Measurements from ENCODE around the gene ABCF3.
"Not testable (repeated sequence)": the region's sequence is repeated elsewhere in the genome, so short reads cannot be mapped to it uniquely, and the experiment has no call there.

ABCF3 gene

DNA sequence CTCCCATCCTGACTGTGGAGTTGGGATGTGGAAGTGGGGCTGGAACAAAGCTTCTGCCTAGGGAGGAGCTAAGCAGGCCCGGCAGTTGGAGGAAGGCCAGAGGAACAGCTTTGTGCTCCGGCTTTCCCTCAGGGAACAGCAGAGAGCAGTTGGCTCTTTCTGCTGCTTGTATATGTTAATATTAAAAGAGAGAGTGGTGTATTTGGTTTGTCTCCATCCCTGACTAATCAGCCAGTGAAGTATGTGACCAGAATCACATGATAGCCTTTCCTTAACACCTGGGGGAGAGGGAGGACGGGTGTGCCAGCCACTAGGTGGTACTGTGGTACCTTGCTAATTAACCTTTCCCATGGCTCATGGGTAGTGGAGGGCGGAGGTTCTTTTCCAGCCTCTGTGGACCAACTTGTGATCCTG, 40.9 kb upstream of the ABCF3 start:
- no peak overlapping the region for H3K56ac ChIP-seq (ENCODE audit: low read length)
- H3K4me3 ChIP-seq (ENCODE audit: low read length) = no peak overlapping the region
- no peaks in the 10 kb centered on the region for H3K27me3 ChIP-seq (ENCODE audit: insufficient read depth, low read length, poor library complexity)
- no peak overlapping the region for H2BK5ac ChIP-seq (ENCODE audit: low read length)
- H3K36me3 ChIP-seq (ENCODE audit: control insufficient read depth, insufficient read depth, low read length) = peaks cover 10% of the 10 kb centered on the region
- no peak overlapping the region for H3K18ac ChIP-seq (ENCODE audit: low read length)
- H3K4me2 ChIP-seq (ENCODE audit: low read length) = no peak overlapping the region
- no peak overlapping the region for H4K5ac ChIP-seq (ENCODE audit: low read length)
- H3K4ac ChIP-seq (ENCODE audit: low read depth, low read length) = no peak overlapping the region
- no peaks in the 10 kb centered on the region for H3K4me1 ChIP-seq (ENCODE audit: control insufficient read depth, low read depth, low read length)
- no peak overlapping the region for H2AK5ac ChIP-seq (ENCODE audit: low read length)
- H3K9ac ChIP-seq (ENCODE audit: low read length) = no peak overlapping the region
- H3K23ac ChIP-seq (ENCODE audit: low read length) = no peak overlapping the region
- peaks cover 2% of the 10 kb centered on the region for H3K79me1 ChIP-seq (ENCODE audit: low read length)
- no peak overlapping the region for H2BK15ac ChIP-seq (replicated peaks; ENCODE audit: low read depth)
- DNase-seq = peak; percentile 79
- no peak overlapping the region for H3K27ac ChIP-seq (ENCODE audit: low read depth, low read length)
- H2BK120ac ChIP-seq (ENCODE audit: low read depth, low read length) = no peak overlapping the region
- no CpG with 5 or more reads among the region's 4 CpGs for WGBS (ENCODE audit: extremely low coverage, insufficient coverage, low lambda C conversion rate)
- H3K79me2 ChIP-seq (ENCODE audit: control insufficient read depth, insufficient read depth, low read length) = no peaks in the 10 kb centered on the region
- no peak overlapping the region for H4K8ac ChIP-seq (ENCODE audit: low read depth, low read length)

DNA sequence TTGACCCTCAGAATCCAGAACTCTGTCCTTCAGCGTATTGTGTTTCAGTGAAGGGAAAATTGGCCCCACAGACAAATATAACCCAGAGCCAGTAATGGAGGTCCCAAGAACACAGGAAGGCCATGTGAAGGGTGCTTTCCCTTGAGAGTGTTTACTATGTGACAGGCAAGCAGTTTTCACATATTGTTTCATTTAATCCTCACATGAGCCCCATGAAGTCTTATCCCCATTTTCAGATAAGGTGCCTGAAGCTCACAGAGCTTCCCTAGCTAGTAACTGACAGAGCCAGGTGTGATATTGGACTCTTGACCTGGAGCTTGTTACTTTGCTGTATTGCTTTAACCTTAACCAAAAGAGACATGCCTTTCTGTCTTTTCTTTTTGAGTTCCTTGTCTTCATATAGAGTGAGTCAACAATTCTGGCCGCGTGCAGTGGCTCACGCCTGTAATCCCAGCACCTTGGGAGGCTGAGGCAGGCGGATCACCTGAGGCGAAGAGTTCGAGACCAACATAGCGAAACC, 40.2 kb upstream of the ABCF3 start:
- Histone ChIP-seq H2BK5ac (ENCODE audit: low read length) (no peak overlapping the region), H2AK5ac (ENCODE audit: low read length) (no peak overlapping the region), H3K4me1 (ENCODE audit: control insufficient read depth, low read depth, low read length) (no peaks in the 10 kb centered on the region), H3K36me3 (ENCODE audit: control insufficient read depth, insufficient read depth, low read length) (peaks cover 8% of the 10 kb centered on the region), H3K18ac (ENCODE audit: low read length) (no peak overlapping the region), H2BK120ac (ENCODE audit: low read depth, low read length) (no peak overlapping the region), H3K4me3 (ENCODE audit: low read length) (no peak overlapping the region), H3K27me3 (ENCODE audit: insufficient read depth, low read length, poor library complexity) (no peaks in the 10 kb centered on the region), H2BK15ac (replicated peaks; ENCODE audit: low read depth) (no peak overlapping the region), H3K27ac (ENCODE audit: low read depth, low read length) (no peak overlapping the region), H3K79me2 (ENCODE audit: control insufficient read depth, insufficient read depth, low read length) (no peaks in the 10 kb centered on the region), H3K4me2 (ENCODE audit: low read length) (no peak overlapping the region), H3K56ac (ENCODE audit: low read length) (no peak overlapping the region), H4K8ac (ENCODE audit: low read depth, low read length) (no peak overlapping the region), H3K9ac (ENCODE audit: low read length) (no peak overlapping the region), H4K5ac (ENCODE audit: low read length) (no peak overlapping the region), H3K79me1 (ENCODE audit: low read length) (no peaks in the 10 kb centered on the region), H3K4ac (ENCODE audit: low read depth, low read length) (no peak overlapping the region), H3K23ac (ENCODE audit: low read length) (no peak overlapping the region)
- no CpG with 5 or more reads among the region's 8 CpGs for WGBS (ENCODE audit: extremely low coverage, insufficient coverage, low lambda C conversion rate)
- no peak for DNase-seq

DNA sequence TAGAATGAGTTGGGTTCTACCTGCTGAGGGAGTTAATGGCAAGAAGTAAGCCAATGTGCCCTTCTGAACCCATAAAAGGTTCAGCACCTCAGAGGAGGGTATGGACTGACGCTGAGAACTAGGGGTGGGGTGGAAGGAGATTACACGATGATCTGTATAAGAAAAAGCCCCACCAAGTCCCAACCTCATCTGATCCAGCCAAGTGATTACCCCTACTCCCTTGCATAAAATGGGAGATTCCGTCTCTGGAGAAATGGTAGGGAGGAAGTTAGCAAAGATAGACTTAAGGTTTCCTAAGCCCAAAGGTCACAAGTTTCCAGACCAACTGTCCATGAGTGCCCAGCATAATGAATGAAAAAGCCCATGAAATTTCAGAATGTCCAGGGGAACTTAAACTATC, 37.9 kb upstream of the ABCF3 start:
- no peaks in the 10 kb centered on the region for H3K27me3 ChIP-seq (ENCODE audit: insufficient read depth, low read length, poor library complexity)
- no peak overlapping the region for H2BK120ac ChIP-seq (ENCODE audit: low read depth, low read length)
- no peak overlapping the region for H3K4me2 ChIP-seq (ENCODE audit: low read length)
- H3K79me2 ChIP-seq (ENCODE audit: control insufficient read depth, insufficient read depth, low read length) = no peaks in the 10 kb centered on the region
- H3K79me1 ChIP-seq (ENCODE audit: low read length) = no peaks in the 10 kb centered on the region
- H3K4ac ChIP-seq (ENCODE audit: low read depth, low read length) = no peak overlapping the region
- no peak overlapping the region for H3K9ac ChIP-seq (ENCODE audit: low read length)
- no peak overlapping the region for H2AK5ac ChIP-seq (ENCODE audit: low read length)
- no peak overlapping the region for H4K8ac ChIP-seq (ENCODE audit: low read depth, low read length)
- H4K5ac ChIP-seq (ENCODE audit: low read length) = no peak overlapping the region
- H2BK15ac ChIP-seq (replicated peaks; ENCODE audit: low read depth) = no peak overlapping the region
- peaks cover 3% of the 10 kb centered on the region for H3K36me3 ChIP-seq (ENCODE audit: control insufficient read depth, insufficient read depth, low read length)
- no peak overlapping the region for H3K56ac ChIP-seq (ENCODE audit: low read length)
- no peak for DNase-seq
- no peak overlapping the region for H3K4me3 ChIP-seq (ENCODE audit: low read length)
- H3K4me1 ChIP-seq (ENCODE audit: control insufficient read depth, low read depth, low read length) = no peaks in the 10 kb centered on the region
- H3K18ac ChIP-seq (ENCODE audit: low read length) = no peak overlapping the region
- H3K23ac ChIP-seq (ENCODE audit: low read length) = no peak overlapping the region
- no peak overlapping the region for H2BK5ac ChIP-seq (ENCODE audit: low read length)
- H3K27ac ChIP-seq (ENCODE audit: low read depth, low read length) = no peak overlapping the region
- no CpG with 5 or more reads among the region's 3 CpGs for WGBS (ENCODE audit: extremely low coverage, insufficient coverage, low lambda C conversion rate)

DNA sequence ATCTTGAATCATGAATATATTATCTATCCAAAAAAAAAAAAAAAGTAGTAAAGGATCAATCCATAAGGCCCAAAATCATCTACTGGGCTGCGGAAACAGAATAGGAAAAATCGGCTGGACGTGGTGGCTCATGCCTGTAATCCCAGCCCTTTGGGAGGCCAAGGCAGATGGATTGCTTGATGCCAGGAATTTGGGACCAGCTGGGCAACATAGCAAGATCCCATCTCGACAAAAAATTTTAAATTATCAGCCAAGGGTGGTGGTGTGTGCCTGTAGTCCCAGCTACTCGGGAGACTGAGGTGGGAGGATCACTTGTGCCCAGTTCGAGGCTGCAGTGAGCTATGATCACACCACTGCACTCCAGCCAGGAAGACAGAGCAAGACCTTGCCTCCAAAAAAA, 36.9 kb upstream of the ABCF3 start:
- peaks cover under 1% of the 10 kb centered on the region for H3K36me3 ChIP-seq (ENCODE audit: control insufficient read depth, insufficient read depth, low read length)
- H3K79me2 ChIP-seq (ENCODE audit: control insufficient read depth, insufficient read depth, low read length) = no peaks in the 10 kb centered on the region
- no peak overlapping the region for H3K4ac ChIP-seq (ENCODE audit: low read depth, low read length)
- no peak overlapping the region for H3K4me3 ChIP-seq (ENCODE audit: low read length)
- H2BK5ac ChIP-seq (ENCODE audit: low read length) = no peak overlapping the region
- no peak overlapping the region for H4K8ac ChIP-seq (ENCODE audit: low read depth, low read length)
- peaks cover under 1% of the 10 kb centered on the region for H3K79me1 ChIP-seq (ENCODE audit: low read length)
- no peak overlapping the region for H2AK5ac ChIP-seq (ENCODE audit: low read length)
- H2BK15ac ChIP-seq (replicated peaks; ENCODE audit: low read depth) = no peak overlapping the region
- H4K5ac ChIP-seq (ENCODE audit: low read length) = no peak overlapping the region
- H3K4me2 ChIP-seq (ENCODE audit: low read length) = no peak overlapping the region
- no peak overlapping the region for H3K9ac ChIP-seq (ENCODE audit: low read length)
- no peaks in the 10 kb centered on the region for H3K4me1 ChIP-seq (ENCODE audit: control insufficient read depth, low read depth, low read length)
- WGBS (ENCODE audit: extremely low coverage, insufficient coverage, low lambda C conversion rate) = no CpG with 5 or more reads among the region's 6 CpGs
- no peak overlapping the region for H3K18ac ChIP-seq (ENCODE audit: low read length)
- H3K56ac ChIP-seq (ENCODE audit: low read length) = no peak overlapping the region
- H2BK120ac ChIP-seq (ENCODE audit: low read depth, low read length) = no peak overlapping the region
- H3K27me3 ChIP-seq (ENCODE audit: insufficient read depth, low read length, poor library complexity) = no peaks in the 10 kb centered on the region
- no peak overlapping the region for H3K27ac ChIP-seq (ENCODE audit: low read depth, low read length)
- no peak for DNase-seq
- no peak overlapping the region for H3K23ac ChIP-seq (ENCODE audit: low read length)

DNA sequence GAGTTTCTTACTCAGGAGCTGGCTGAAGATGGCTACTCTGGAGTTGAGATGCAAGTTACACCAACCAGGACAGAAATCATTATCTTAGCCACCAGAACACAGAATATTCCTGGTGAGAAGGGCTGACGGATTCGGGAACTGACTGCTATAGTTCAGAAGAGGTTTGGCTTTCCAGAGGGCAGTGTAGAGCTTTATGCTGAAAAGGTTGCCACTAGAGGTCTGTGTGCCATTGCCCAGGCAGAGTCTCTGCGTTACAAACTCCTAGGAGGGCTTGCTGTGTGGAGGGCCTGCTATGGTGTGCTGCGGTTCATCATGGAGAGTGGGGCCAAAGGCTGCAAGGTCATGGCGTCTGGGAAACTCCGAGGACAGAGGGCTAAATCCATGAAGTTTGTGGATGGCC, 36.2 kb upstream of the ABCF3 start:
- H3K4me2 ChIP-seq (ENCODE audit: low read length); H3K36me3 ChIP-seq (ENCODE audit: control insufficient read depth, insufficient read depth, low read length); H4K8ac ChIP-seq (ENCODE audit: low read depth, low read length); H2BK5ac ChIP-seq (ENCODE audit: low read length); H3K4ac ChIP-seq (ENCODE audit: low read depth, low read length); H3K79me1 ChIP-seq (ENCODE audit: low read length); H3K56ac ChIP-seq (ENCODE audit: low read length); H3K79me2 ChIP-seq (ENCODE audit: control insufficient read depth, insufficient read depth, low read length); H3K9ac ChIP-seq (ENCODE audit: low read length); H2BK120ac ChIP-seq (ENCODE audit: low read depth, low read length); H3K27ac ChIP-seq (ENCODE audit: low read depth, low read length); H3K27me3 ChIP-seq (ENCODE audit: insufficient read depth, low read length, poor library complexity); H3K18ac ChIP-seq (ENCODE audit: low read length); H3K4me1 ChIP-seq (ENCODE audit: control insufficient read depth, low read depth, low read length); H4K5ac ChIP-seq (ENCODE audit: low read length); H3K4me3 ChIP-seq (ENCODE audit: low read length); H2AK5ac ChIP-seq (ENCODE audit: low read length); H3K23ac ChIP-seq (ENCODE audit: low read length); H2BK15ac ChIP-seq (replicated peaks; ENCODE audit: low read depth): not testable (repeated sequence)
- WGBS (ENCODE audit: extremely low coverage, insufficient coverage, low lambda C conversion rate) = no CpG with 5 or more reads among the region's 6 CpGs
- DNase-seq = peak; percentile 56

Data from mesendoderm (in vitro differentiated cells).